Ovary (tissue), 9 donors: ENCODE measurements around the gene ITGB2. TPM values are rescaled to one million over a fixed set of nuclear protein-coding genes. Genes with fewer than 3 reads are reported as not detected.

Source experiments
- DNase-seq, 5 donors: peaks; one replicate each; pipeline ENCODE4 v3.0.0-alpha.2; 2019 to 2020
- H3K27ac ChIP-seq, 2 donors: fragments of 200-600 bp; one replicate each; pipeline versions ENCODE4 v1.5.1 to v1.8.0; 2019 to 2022
- H3K27me3 ChIP-seq: fragments of 200-600 bp; one replicate; pipeline ENCODE4 v1.8.0; 2022
- H3K36me3 ChIP-seq: fragments of 200-600 bp; sonication (generic); one replicate; pipeline ENCODE4 v1.5.1; 2019
- H3K4me1 ChIP-seq: one replicate; pipeline ENCODE4 v1.8.1; 2013; ENCODE audit warnings: mild to moderate bottlenecking, moderate library complexity; ENCODE audit not compliant: insufficient read depth
- H3K4me3 ChIP-seq: fragments of 200-600 bp; sonication (generic); one replicate; pipeline ENCODE4 v1.5.1; 2017
- H3K9me3 ChIP-seq, 2 donors: fragments of 200-600 bp in 1 of 2; sonication (generic) in 1 of 2; one replicate each; pipeline versions ENCODE4 v1.5.1 to v1.8.1; 2013 to 2019; ENCODE audit warnings: mild to moderate bottlenecking in 1 of 2, moderate library complexity in 1 of 2
- EP300 ChIP-seq: sonication (generic); formaldehyde crosslinking; IDR thresholded peaks from one replicate; pipeline ENCODE4 v1.6.1; 2017; ENCODE audit warnings: antibody characterized with exemption
- POLR2A ChIP-seq: fragments of 450-650 bp; IDR thresholded peaks from one replicate; pipeline ENCODE4 v1.6.1; 2017; ENCODE audit warnings: antibody characterized with exemption, mild to moderate bottlenecking, moderate library complexity
- WGBS, 3 donors: extraction: QIAGEN DNeasy Blood & Tissue Kit in 1 of 3; methylation state at CpG; one replicate each; pipeline versions ENCODE4 v1.1.5 to v1.1.7; 2013 to 2017; 5-methylcytosine and 5-hydroxymethylcytosine counted together
- intact Hi-C, 4 donors: fragments of 100-400 bp; cut with DNase I; formaldehyde crosslinking; loops; one replicate each; pipeline versions ENCODE4 v1.11.0 to v1.15.1; 2022 to 2023
- polyA plus RNA-seq, 2 donors: library from polyadenylated mRNA; stranded (reverse); fragments of 200-250 nt in 1 of 2; fragments of 350-450 nt in 1 of 2; fragmentation: Illumina TruSeq in 1 of 2; extraction: RNeasy Lipid Tissue Mini Kit (QIAGEN cat#74804) in 1 of 2; gene quantifications; one replicate each; pipeline ENCODE4 v1.2.3, GENCODE V29; 2013 to 2014
- total RNA-seq, 7 donors: library from RNA; depleted of rRNA in 2 of 7; stranded (reverse); fragments of >200 nt in 2 of 7; fragmentation: NEBNext Ultra II Directional in 3 of 7; extraction: Animal tissue kit (Norgen Biotek cat#: 25700) in 3 of 7; gene quantifications; one replicate each; pipeline versions ENCODE4 v1.1.0 to v1.2.4, GENCODE V29; 2016 to 2023
- TF ChIP-seq, protein P1 (sequence below), 3 donors: fragments of 450-650 bp in 2 of 3; fragments of 200-600 bp in 1 of 3; IDR thresholded peaks; one replicate each; pipeline versions ENCODE4 v1.5.1 to v1.8.0; 2016 to 2022; ENCODE audit warnings: antibody characterized with exemption in 3 of 3, mild to moderate bottlenecking in 1 of 3
- donor health status: DM: no; HTN: no; CAD: no; lungs with moderate emphysema.
- donor health status: DM: no; HTN: no; CAD: no.
- donor health status: Bipolar disorder and iron deficiency.
- donor health status: DM: yes; HTN: yes; CAD: no.
- donor health status: DM: no; HTN: no; CAD: no.
- donor health status: DM: yes; HTN: yes; CAD: no.

Gene ITGB2
- total and polyA plus RNA-seq, 9 donors: 9.6 to 58.3 (median 17.6) TPM

DNA sequence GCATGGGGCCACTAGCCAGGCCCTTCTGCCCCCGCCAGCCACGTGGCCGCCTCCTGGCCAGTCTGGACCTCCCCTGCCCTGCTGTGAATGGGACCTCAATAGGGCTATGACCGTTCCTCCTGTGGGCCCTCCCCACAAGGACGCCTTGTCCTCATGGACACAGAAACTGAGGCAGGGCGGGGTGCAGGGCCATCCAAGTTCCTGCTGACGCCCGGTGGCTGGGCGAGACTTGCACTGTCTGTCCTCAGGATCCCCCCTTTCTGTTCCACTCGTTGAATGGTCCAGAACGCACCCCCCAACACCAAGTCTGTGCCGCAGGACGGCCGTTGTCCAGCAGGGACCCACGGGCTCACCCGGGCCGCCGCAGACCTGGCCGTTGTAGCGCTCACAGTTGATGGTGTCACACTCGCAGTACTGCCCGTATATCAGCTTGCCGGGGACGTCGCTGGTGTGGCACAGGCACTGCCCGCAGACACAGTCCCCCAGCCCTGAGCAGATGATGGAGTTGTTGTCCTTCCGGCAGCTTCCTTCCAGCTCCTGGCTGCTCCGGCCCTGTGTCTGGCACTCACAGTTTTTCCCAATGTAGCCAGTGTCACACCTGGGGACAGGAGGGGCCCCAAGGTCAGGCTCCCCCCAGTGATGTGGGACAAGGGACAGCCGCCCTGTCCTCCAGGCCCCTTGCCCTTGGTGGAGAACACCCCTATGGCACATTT lies 30.9 kb downstream of the ITGB2 start:
- H3K4me1 ChIP-seq: no peaks in the 10 kb centered on the region
- intact Hi-C loops: no loop called here
- no peak overlapping the region for H3K4me3 ChIP-seq
- DNase-seq: no peak
- H3K27ac ChIP-seq: no peak overlapping the region
- H3K36me3 ChIP-seq: no peaks in the 10 kb centered on the region
- TF ChIP-seq POLR2A (no peak), EP300 (no peak)
- TF ChIP-seq, protein P1, sequence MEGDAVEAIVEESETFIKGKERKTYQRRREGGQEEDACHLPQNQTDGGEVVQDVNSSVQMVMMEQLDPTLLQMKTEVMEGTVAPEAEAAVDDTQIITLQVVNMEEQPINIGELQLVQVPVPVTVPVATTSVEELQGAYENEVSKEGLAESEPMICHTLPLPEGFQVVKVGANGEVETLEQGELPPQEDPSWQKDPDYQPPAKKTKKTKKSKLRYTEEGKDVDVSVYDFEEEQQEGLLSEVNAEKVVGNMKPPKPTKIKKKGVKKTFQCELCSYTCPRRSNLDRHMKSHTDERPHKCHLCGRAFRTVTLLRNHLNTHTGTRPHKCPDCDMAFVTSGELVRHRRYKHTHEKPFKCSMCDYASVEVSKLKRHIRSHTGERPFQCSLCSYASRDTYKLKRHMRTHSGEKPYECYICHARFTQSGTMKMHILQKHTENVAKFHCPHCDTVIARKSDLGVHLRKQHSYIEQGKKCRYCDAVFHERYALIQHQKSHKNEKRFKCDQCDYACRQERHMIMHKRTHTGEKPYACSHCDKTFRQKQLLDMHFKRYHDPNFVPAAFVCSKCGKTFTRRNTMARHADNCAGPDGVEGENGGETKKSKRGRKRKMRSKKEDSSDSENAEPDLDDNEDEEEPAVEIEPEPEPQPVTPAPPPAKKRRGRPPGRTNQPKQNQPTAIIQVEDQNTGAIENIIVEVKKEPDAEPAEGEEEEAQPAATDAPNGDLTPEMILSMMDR (IDR thresholded peaks at IDR 0.05): no peak
- no peaks in the 10 kb centered on the region for H3K9me3 ChIP-seq
- 87 to 90% (median 87%) methylated on average over 24 to 29 of the region's 29 CpGs for WGBS, 3 donors
- H3K27me3 ChIP-seq: no peaks in the 10 kb centered on the region

DNA sequence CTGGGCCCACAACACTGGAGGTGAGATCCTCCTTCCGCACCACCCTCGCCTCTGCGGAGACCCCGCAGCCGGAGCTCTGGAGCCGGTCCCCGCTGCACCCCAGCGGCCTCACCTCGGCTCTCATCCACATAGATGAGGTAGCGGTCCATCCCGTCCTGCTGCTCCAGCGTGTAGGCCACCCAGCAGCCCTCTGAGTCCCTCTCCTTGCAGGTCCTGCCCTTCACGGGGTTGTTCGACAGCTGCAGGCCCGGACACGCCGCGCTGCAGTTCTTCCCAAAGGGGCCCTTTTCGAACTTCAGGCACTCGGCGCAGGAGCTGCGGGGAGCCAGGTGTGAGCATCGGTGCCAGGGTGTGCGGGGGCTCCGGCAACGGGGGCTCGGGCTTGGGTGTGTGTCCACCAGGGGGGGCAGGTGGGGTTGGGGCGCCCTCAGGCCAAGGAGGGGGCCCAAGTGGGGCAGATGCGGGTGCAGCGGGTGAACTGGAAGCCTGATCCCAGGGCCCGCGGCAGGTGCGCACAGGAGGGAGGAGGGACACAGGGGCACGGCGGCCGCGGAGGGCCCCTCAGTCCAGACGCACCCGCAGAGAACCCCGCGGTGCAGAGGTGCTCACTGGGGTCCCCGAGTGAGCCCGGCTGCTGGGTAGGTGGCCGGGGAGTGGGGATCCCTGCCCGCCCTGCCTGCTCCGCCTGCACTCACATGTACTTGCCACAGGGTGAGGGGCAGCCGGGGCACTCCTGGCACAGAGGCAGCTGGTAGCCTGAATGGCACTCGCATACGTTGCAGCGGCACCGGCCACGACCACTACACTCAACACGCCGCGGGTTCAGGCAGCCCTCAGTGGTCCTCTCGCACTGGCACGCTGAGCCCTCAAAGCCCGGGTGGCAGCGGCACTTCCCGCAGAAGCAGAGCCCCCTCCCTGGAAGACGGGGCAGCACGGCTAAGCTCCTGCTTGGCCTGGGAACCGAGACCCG lies 31.8 kb downstream of the ITGB2 start:
- intact Hi-C loops: no loop called here
- DNase-seq: no peak
- Histone ChIP-seq H3K27ac (no peak overlapping the region), H3K27me3 (no peaks in the 10 kb centered on the region), H3K4me3 (no peak overlapping the region), H3K4me1 (no peaks in the 10 kb centered on the region), H3K36me3 (no peaks in the 10 kb centered on the region), H3K9me3 (no peaks in the 10 kb centered on the region)
- TF ChIP-seq, protein P1 (IDR thresholded peaks at IDR 0.05): no peak
- TF ChIP-seq EP300: no peak
- TF ChIP-seq POLR2A: no peak
- 85 to 89% (median 87%) methylated on average over 64 of the region's 64 CpGs for WGBS, 3 donors

DNA sequence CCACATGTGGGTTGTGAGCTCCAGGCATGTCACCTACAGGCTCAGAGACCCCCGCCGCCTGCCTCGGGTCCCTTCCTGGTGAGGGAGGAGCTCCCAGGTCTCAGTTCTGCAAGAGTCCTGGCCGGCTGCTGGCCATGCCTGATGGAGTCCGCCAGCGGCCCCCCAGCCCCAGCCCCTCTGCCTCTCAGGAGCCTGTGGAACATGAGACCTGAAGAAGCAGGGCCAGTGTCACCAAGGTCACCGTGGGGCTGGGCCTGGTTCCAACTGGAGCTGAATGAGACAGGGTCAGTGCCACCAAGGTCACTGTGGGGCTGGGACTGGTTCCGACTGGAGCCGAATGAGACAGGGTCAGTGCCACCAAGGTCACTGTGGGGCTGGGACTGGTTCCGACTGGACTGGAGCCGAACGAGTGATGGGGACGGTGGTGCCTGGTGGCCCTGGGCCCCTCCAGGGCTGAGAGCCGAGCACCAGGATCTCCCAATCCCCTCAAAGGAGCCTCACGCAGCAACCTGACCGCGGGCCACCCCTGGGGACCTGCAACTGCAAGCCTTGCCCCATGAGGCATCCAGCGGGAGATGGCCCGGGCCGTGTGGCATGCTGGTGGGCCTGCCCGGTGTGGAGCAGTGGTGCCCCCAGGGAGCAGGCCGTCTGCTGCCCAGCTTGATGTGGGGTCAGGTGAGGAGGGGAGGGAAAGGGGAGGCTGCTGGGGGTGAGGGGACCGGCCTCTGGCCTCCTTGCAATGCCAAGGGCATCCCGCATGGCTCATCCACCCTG lies 32.7 kb downstream of the ITGB2 start:
- TF ChIP-seq POLR2A (no peak), EP300 (no peak)
- TF ChIP-seq, protein P1 (IDR thresholded peaks at IDR 0.05): no peak
- intact Hi-C loops: no loop called here

More for the DNA sequence above, 32.7 kb downstream of the ITGB2 start:
- no peak for DNase-seq
- no peaks in the 10 kb centered on the region for H3K36me3 ChIP-seq
- no peak overlapping the region for H3K27ac ChIP-seq
- H3K9me3 ChIP-seq: no peaks in the 10 kb centered on the region
- 81 to 89% (median 88%) methylated on average over 21 to 24 of the region's 24 CpGs for WGBS, 3 donors
- no peaks in the 10 kb centered on the region for H3K4me1 ChIP-seq
- H3K27me3 ChIP-seq: no peaks in the 10 kb centered on the region
- no peak overlapping the region for H3K4me3 ChIP-seq
